GM18498 (cell line): ENCODE measurements around the gene IGF1R.

Experiments used
- ATAC-seq: cut with Tn5 transposase; IDR thresholded peaks from one replicate; pipeline ENCODE4 v1.9.1; 2021; ENCODE audit warnings: mild to moderate bottlenecking, moderate library complexity; ENCODE audit not compliant: unreplicated experiment

Gene IGF1R

GRCh38 chr15:98903377-98904018 lies 255.2 kb downstream of the IGF1R start:
- no peak for ATAC-seq

DNA sequence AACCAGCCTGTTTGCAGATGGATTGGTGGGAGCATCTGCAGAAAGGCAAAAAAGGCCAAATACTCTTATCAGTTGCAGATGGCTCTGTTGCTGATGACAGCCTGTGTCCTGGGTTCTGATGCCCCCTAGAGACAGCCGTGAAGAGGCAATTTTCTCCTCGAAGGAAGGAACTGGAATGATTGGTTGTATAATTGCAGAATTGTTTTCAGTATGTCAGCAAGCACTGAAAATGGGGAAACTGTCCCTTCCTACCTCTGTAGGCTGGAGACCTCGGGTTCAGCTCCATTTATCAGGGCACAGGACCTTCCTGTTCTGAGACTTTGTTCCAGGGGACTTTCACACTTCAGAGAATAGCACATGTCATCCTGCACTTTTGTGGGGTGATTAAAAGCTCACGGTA lies 256.2 kb downstream of the IGF1R start:
- ATAC-seq, result no peak

GRCh38 chr15:98905963-98906711 lies 257.8 kb downstream of the IGF1R start:
- no peak for ATAC-seq

GRCh38 chr15:98906712-98907083 lies 258.4 kb downstream of the IGF1R start:
- no peak for ATAC-seq

DNA sequence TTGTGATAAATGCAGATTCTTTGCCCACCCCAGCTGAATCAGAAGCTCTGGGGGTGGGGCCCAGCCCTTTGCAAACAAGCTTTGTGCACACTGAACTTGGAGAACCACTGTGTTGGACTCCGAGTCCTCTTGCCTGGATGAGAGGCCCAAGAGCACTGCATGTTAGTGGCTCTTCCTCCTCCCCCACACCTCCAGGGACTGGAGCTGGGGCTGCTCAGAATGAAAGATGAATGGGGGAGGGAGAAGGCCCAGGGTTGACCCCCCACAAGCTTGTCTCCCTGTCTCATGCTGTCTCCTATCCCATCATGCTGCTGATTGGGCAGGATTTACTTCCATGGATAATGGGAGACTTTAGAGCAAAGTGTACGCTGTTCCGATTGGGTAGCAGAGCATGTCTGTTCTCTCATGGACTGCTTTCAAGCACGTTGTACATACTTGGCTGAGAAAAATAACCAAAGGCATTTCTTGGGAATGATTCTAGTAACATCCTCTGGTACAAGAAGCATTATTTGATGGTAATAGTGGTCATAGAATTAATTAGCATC lies 259.7 kb downstream of the IGF1R start:
- no peak for ATAC-seq

GRCh38 chr15:98909968-98910885 lies 261.9 kb downstream of the IGF1R start:
- ATAC-seq, result no peak

DNA sequence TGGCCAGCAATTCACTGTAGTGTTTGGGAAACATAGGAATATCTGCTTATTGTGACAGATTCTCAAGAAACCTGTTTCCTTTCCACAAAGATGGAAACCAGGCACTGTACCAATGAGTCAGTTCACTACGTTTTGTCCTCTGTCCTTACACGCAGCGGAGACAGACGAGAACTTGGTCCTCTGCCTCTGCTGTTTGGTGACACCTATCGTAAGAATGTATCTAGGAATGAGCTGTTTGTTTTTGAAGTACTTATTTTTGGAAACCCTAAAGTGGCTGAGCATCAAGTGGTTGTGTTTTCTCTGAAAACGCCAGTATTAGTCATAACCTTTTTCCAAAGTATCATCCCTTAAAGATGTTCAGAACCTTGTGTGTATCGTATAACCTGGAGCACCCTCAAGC lies 266.3 kb downstream of the IGF1R start:
- ATAC-seq, result no peak

- ATAC-seq, result no peak
Observed at GRCh38 chr15:98916826-98917225, 268.5 kb downstream of the IGF1R start.

GRCh38 chr15:98917417-98917816 lies 269.1 kb downstream of the IGF1R start:
- no peak for ATAC-seq

GRCh38 chr15:98920091-98920880 lies 271.9 kb downstream of the IGF1R start:
- no peak for ATAC-seq

GRCh38 chr15:98923171-98923570 lies 274.8 kb downstream of the IGF1R start:
- no peak for ATAC-seq

GRCh38 chr15:98923579-98923978 lies 275.2 kb downstream of the IGF1R start:
- no peak for ATAC-seq

DNA sequence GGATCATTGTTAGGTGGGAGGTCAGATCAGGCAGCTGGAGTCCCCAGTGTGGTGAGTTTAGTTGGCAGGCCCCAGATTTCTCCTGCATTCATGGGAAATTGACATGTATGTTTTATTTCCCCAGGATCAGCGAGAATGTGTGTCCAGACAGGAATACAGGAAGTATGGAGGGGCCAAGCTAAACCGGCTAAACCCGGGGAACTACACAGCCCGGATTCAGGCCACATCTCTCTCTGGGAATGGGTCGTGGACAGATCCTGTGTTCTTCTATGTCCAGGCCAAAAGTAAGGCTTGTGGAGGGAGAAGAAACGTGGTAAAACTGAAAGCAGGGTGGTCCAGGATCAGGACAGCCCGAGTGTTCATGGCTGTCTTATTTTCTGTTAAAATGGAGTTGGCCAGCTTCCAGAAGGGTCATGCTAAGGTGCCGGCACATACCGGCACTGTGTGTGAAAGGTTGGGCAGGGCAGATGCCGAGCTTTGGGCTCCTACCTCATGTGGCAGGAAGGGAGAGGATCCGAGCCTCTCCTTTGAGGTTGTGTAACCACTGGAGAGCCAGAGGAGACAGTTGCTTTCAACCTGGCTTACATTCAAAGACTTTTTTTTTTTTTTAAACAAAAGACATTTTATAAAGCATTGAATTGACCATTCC lies 276.2 kb downstream of the IGF1R start:
- ATAC-seq, result no peak

DNA sequence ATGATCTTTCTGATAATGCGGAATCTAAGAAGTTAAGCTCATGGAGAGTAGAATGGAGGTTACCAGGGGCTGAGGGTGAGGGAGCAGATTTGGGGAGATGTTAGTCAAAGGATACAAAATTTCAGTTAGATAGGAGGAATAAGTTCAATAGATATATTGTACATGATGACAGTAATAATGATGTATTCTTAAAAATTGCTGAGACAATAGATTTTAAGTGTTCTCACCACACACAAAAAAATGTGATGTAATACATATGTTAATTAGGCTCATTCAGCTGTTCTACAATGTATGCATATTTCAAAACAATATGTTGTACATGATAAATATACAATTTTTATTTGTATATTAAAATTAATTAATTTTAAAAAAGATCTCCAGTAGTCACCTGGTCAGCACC lies 277.9 kb downstream of the IGF1R start:
- ATAC-seq, result no peak

DNA sequence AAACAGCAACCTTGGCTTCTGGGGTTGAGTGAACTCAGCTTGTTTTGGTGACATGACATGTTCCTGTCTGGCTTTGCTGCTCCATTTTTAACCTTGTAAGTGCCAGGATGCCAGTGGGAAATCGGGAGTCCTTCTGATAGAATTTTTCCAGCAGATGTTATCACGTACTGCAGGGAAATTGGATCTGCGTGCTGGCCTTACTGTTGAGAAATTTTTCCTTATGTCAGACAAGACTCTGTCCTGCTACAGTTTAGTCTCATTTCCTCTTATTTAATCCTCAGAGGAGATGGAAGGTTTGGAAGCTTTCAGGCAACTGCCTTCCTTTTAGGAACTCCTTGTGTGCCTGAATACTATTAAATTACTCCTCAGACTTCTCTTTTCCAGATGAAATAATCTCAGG lies 278.7 kb downstream of the IGF1R start:
- ATAC-seq, result no peak

GRCh38 chr15:98927996-98928395 lies 279.7 kb downstream of the IGF1R start:
- ATAC-seq, result no peak

DNA sequence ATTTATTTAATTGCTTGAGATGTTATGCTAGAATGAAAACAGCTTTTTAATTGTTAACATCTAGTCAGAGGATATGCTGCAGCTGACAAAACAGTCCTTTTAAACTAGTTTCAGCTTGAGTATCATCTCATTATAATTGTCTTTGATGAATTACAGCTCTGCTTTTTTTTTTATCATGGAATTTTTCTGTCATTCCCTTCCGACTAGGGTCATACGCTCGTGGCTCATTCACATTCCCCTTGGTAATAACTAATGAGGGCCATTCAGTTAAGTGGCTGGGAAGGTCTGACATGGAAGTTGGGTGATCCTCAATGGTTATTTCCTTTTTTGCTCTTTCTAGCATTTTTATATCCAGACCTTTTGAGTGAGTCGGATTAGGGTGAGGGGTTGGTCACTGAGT lies 282.2 kb downstream of the IGF1R start:
- ATAC-seq, result no peak

DNA sequence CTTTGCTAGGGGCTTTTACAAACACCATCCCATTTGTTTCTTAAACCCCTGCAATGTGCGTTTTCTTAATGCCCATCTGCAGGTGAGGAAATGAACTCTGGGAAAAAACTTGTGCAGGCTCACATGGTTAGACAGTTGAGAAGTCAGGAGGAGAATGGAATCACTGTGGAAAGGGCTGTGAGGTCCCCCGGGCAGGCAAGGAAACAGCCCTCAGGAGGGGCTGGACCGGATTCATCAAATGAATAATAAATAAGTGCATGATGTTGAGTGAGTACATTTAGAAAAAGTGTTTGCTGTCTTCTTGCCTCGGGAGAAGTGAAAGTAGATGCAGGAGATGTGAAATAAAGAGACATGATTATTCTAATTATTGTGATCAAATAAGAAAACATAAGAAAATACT lies 282.7 kb downstream of the IGF1R start:
- no peak for ATAC-seq

DNA sequence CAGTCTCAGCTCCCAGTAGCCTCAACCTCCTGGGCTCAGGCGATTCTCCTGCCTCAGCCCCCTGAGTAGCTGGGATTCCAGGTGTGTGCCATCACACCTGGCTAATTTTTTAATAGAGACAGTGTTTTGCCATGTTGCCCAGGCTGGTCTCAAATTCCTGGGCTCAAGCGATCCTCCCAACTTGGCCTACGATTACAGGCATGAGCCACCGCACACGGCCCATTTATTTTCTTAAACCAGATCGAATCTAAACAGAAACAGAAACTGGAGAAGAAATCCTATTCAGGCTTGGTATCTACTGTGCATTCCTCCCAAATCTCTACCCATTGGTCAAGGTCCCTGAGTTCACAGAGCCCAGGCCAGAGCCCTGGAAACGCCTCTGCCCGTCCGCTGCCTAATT lies 285.1 kb downstream of the IGF1R start:
- no peak for ATAC-seq

GRCh38 chr15:98935736-98936135 lies 287.4 kb downstream of the IGF1R start:
- ATAC-seq, result no peak
